Measurements from ENCODE around the gene SPRYD3.

The SPRYD3 gene

GRCh38 chr12:53077030-53077429 is 2.2 kb downstream of the SPRYD3 start:
- DNase-seq, result no peak

GRCh38 chr12:53076461-53076860 is 2.7 kb downstream of the SPRYD3 start:
- no peak for DNase-seq

DNA sequence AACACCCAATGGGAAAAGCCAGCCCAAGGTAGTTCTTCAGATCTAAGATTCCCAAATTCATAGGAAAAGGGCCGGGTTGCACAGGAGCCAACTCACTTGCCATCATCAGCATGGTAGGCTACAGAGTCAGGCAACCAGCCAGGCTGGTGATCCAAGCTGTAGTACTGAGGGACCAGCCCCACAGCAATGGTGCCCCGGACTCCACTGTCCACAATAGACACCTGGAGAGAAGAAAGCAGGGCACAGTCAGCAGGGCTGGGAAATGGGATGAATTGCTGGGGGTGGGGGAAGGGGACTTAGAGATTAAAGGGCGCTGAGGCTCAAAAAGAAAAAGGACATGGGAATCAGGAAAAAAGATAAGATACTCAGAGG is 4.2 kb downstream of the SPRYD3 start:
- no peak for DNase-seq

GRCh38 chr12:53074283-53074998 is 4.7 kb downstream of the SPRYD3 start:
- DNase-seq, result no peak

GRCh38 chr12:53073881-53074280 is 5.3 kb downstream of the SPRYD3 start:
- DNase-seq, result no peak

- no peak for DNase-seq
Observed at GRCh38 chr12:53071591-53072551, 7.3 kb downstream of the SPRYD3 start.

DNA sequence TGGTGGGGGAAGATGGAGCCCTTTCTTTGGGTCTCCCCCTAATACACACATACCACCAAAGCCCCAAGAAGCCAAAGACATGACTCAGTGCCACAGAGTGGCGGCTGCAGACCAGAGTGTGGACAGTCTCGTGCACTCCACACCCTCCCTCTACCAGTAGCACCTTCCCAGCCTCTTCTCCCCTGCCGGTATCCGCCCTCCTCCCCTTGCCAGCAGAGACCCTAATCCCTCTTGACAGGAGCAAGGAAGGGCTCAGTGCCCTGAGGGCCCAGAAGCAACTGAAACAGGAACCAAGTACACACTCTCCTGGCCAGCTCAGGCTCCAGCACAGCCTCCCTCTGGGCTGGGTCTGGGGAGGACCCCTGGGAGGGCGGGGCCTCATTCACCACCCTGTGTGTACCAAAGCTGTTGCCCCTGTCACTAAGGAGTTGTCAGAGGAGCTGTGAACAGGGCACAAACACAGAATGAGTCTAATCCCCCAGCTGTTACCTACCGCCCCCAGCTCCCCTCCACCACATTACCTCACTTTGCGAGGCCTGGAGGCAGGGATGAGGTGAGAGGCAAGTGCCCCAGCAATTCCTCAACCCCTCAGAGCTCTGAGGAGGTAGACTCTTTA is 8.2 kb downstream of the SPRYD3 start:
- DNase-seq, result no peak

GRCh38 chr12:53069621-53070410 is 9.4 kb downstream of the SPRYD3 start:
- no peak for DNase-seq

DNA sequence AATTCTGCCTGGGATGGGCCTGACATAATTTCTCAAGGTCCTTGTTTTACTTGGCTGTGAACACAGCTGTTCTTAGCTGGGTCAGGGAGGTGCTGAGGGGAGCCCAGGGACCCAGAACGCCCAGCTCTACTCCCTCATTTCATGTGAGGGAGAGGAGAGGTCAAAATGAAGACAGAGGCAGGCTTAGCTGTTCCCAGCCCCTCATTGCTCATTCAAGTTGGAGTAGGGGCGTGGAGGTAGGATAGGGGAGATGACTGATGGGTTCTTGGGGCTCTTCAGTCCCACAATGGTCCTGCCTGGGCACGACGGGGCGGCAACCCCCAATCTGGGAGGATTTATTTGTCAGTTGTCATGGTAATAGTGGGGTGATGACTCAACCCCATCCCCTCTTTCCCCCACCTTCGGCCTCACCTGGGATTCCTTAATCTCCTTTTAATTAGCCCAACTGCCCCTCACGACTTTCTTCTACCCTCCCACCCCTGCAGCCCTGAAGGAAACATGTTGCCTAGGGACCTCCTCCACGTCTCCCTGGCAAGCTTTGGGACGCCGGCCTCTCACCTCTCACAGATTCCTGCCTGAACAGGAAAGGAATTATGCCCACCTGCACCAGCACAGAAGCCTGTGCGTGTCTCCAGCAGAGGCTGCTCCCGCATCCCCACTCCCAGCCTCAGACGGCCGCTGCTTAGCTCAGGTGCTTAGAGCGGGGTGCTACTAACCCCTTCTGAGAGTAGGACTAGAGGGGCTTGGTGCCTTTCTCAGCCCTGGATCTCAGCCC is 10.2 kb downstream of the SPRYD3 start:
- DNase-seq, result no peak

GRCh38 chr12:53067993-53068770 is 11.0 kb downstream of the SPRYD3 start:
- DNase-seq, result no peak

DNA sequence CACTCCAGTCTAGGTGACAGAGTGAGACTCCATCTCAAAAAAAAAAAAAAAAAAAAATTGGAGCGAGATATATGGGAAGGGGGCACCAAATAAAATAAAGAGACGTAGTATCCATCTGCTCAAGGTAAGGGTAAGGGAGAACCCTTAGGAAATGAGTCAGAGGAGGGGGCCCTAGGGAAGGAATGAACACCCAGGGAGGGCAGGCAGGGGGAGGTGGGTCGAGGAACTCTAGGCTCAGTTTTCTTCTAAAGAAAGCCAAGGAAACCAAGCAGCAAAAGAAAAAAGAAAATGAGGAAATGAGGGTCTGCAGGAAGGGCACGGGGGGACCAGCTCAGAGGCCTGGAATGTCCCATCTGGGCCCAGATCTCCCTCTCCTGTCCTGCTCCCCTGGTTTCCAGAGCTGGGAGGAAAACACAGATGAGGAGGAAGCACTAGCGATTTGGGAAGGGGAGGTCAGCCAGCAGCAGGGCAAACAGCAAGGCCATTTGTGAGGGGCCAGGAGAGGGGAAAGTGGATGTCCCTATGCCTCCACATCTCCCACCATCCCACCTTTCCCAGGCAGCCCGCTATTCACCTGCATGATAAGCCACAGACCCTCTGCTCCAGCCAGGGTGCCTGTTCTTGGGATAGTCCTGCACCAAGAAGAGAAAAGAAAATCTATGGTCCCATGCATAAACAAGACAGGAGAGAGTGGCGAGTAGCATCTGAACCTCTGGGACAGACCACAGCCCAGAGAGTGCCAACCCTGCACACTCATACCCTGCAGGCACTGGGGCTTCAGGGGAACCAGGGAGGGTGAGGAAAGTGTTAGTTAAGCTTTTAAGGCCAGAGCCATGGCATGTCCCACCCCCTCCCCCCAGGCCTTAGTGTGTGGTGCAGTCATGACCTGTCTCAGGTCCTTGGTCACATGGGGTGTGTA is 11.9 kb downstream of the SPRYD3 start:
- DNase-seq, result no peak

DNA sequence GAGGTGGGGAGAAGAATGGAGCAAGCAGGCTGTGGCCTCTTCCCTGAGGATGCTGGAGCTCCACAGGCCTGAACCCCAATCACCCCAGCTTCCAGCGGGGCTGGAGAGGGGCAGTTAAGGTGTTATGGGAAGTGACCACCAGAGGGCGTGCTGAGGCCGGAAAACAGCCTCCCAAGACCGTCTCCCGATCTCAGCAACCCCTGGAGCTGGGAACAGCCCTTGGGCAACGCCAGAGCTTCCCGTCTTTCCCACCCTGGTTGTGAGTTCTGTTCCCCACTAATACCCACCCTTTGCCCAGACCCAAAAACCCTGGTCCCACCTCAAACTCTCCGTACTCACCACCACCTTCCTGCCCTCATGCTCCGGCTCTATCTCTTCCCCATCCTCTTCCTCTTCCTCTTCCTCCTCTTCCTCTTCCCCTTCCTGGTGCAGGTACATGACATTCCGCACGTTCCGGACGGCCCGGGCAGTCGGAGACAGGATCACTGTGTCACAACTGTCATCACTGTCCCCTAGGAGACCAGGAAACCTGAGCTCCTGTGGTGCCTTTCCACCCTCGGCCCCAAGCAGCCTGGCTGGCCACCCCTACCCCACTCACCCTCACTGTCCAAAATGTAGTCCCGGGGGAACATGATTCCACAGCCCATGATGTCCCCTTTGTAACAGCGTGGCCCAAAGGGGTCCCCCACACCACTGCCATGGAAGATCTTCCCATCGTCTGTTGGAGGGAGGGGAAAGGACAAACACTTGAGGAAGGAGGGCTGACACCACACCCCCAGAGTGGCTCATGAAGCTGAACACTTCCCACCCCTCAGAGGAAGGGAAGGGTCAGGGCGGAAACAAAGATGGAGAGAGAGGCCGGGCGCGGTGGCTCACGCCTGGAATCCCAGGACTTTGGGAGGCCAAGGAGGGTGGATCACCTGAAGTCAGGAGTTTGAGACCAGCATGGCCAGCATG is 12.9 kb downstream of the SPRYD3 start:
- DNase-seq, result peak; percentile 16

GRCh38 chr12:53065470-53065869 is 13.7 kb downstream of the SPRYD3 start:
- DNase-seq, result no peak

GRCh38 chr12:53064613-53065436 is 14.4 kb downstream of the SPRYD3 start:
- no peak for DNase-seq

- DNase-seq, result no peak
Observed at GRCh38 chr12:53063708-53064612, 15.2 kb downstream of the SPRYD3 start.

GRCh38 chr12:53062977-53063707 is 16.0 kb downstream of the SPRYD3 start:
- DNase-seq, result no peak

All from NK-92 treated with Interleukin-12 subunit alpha and Interleukin-12 subunit beta, amount 100 ng/mL, for 24 hours (cell line).